ENCODE results near the gene HSF4.

HSF4 gene

GRCh38 chr16:67177743-67178699 lies 13.5 kb downstream of the HSF4 start:
- H3K27ac ChIP-seq = peak overlapping the region; percentile 94
- no peak; the same call in 1 of the 2 replicates for TF ChIP-seq CTCF (IDR thresholded peaks at IDR 0.05)
- no peak for TF ChIP-seq ZFX (IDR thresholded peaks at IDR 0.05; ENCODE audit: borderline replicate concordance)

- peak overlapping the region; percentile 94 for H3K27ac ChIP-seq
- TF ChIP-seq ZFX (IDR thresholded peaks at IDR 0.05; ENCODE audit: borderline replicate concordance) (no peak), CTCF (IDR thresholded peaks at IDR 0.05) (peak; percentile 60)
These were observed 15.0 kb downstream of the HSF4 start for GRCh38 chr16:67179421-67180080.

DNA sequence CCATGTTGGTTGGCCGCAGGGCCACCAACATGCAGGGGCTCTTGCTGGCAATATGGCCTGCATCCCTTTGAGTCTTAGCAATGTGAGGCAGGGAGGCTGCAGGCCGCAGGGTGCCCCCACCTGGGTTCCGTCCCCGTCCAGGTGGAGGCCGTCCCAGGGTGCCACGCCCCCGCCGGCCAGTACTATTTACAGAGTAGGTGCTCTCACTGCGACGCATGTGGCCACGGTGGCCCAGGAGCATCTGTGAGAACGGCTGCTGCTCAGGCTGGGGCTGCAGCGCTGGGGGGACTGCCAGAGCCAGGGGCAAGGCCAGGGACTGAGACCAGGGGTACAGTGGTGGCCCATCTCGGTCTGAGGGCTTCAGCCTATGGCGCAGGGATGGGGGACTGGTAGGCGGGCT lies 15.6 kb downstream of the HSF4 start:
- TF ChIP-seq ZFX (IDR thresholded peaks at IDR 0.05; ENCODE audit: borderline replicate concordance) = no peak
- TF ChIP-seq CTCF (IDR thresholded peaks at IDR 0.05) = no peak
- H3K27ac ChIP-seq = no peak overlapping the region

DNA sequence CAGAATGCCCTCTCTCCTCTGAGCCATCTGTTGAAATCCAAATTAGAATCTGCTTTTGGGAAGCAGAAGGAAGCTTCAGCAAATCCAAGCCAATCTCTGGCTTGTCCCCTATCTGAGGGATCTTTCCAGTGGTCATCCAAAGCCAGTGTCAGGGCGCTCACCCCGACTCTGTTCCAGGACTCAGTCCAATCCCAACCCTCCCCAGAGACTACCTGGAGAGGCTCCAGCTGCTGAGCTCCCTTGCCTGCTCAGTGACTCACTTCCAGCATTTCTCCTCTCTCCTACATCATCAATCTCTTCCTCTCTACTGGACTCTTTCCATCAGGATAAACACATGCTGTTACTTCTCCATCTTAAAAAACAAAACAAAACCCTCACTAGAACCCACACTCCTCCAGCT lies 16.8 kb downstream of the HSF4 start:
- no peak overlapping the region for H3K27ac ChIP-seq

GRCh38 chr16:67182288-67182687 lies 17.7 kb downstream of the HSF4 start:
- no peak for TF ChIP-seq ZFX (IDR thresholded peaks at IDR 0.05; ENCODE audit: borderline replicate concordance)
- no peak for TF ChIP-seq CTCF (IDR thresholded peaks at IDR 0.05)
- H3K27ac ChIP-seq = peak overlapping the region; percentile 97

More for the DNA sequence above, 16.8 kb downstream of the HSF4 start:
- TF ChIP-seq CTCF (IDR thresholded peaks at IDR 0.05) (no peak), ZFX (IDR thresholded peaks at IDR 0.05; ENCODE audit: borderline replicate concordance) (no peak)

DNA sequence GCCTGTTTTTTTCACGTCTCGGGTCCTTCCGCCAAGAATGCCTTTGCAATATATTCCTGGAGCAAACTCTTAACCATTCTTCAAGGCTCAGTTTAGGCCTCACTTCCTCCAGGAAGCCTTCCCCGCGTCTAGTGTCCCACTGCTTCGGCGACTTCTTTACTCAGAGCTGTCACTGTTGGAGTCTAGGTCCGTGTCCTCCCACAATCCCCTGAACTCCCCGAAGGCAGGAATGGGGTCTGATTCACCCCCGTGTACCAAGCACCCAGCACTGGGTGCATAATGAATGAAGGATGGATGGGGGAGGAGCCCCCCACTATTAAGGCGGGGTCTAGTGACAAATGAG lies 18.7 kb downstream of the HSF4 start:
- H3K27ac ChIP-seq = peak overlapping the region; percentile 97

More for the DNA sequence above, 18.7 kb downstream of the HSF4 start:
- TF ChIP-seq ZFX (IDR thresholded peaks at IDR 0.05; ENCODE audit: borderline replicate concordance) = no peak
- no peak for TF ChIP-seq CTCF (IDR thresholded peaks at IDR 0.05)

Data from 22Rv1 (cell line).